ENCODE results near the gene CFAP61.

CFAP61 gene

GRCh38 chr20:20188647-20189046 lies 136.3 kb downstream of the CFAP61 start:
- H3K9me3 ChIP-seq (ENCODE audit: control insufficient read depth, insufficient read depth, low read depth, low read length): no peaks in the 10 kb centered on the region
- ChIA-PET CTCF (interaction anchor here (0.6 kb wide), 1 partner anchor 105 kb away, joined by 3 read pairs; no protein-coding TSS in a partner anchor), POLR2A (interaction anchor here (0.7 kb wide), 1 partner anchor 37 kb away, joined by 4 read pairs; no protein-coding TSS in a partner anchor)
- TF ChIP-seq ZNF175 (tag by site-specific recombination; IDR thresholded peaks at IDR 0.05) (no peak), ZNF701 (tag by site-specific recombination; IDR thresholded peaks at IDR 0.05) (no peak), OVOL3 (tag by site-specific recombination; IDR thresholded peaks at IDR 0.05) (no peak), SALL2 (tag by site-specific recombination; IDR thresholded peaks at IDR 0.05; ENCODE audit: borderline replicate concordance) (no peak), ZNF335 (tag by site-specific recombination; conservative IDR thresholded peaks at IDR 0.05) (no peak), ZNF239 (tag by site-specific recombination; IDR thresholded peaks at IDR 0.05) (no peak), ZNF580 (tag by site-specific recombination; IDR thresholded peaks at IDR 0.05) (no peak), ZNF341 (tag by site-specific recombination; IDR thresholded peaks at IDR 0.05; ENCODE audit: low read depth) (no peak), ZNF433 (tag by site-specific recombination; IDR thresholded peaks at IDR 0.05; ENCODE audit: low read depth) (no peak), ZNF704 (tag by site-specific recombination; IDR thresholded peaks at IDR 0.05) (no peak), KLF10 (tag by site-specific recombination; IDR thresholded peaks at IDR 0.05) (no peak), KLF1 (tag by site-specific recombination; IDR thresholded peaks at IDR 0.05) (no peak), ZNF510 (tag by site-specific recombination; IDR thresholded peaks at IDR 0.05; ENCODE audit: insufficient replicate concordance) (no peak), ZNF280C (tag by site-specific recombination; IDR thresholded peaks at IDR 0.05) (no peak), ZFP37 (tag by site-specific recombination; IDR thresholded peaks at IDR 0.05) (no peak), ZNF23 (tag by site-specific recombination; IDR thresholded peaks at IDR 0.05; ENCODE audit: borderline replicate concordance) (no peak), ZNF324 (tag by site-specific recombination; IDR thresholded peaks at IDR 0.05) (no peak)
- H3K4me3 ChIP-seq (ENCODE audit: low read depth, low read length): no peak overlapping the region
- no peaks in the 10 kb centered on the region for H3K4me1 ChIP-seq (ENCODE audit: control insufficient read depth, insufficient read depth, low read length)
- H3K36me3 ChIP-seq (ENCODE audit: control insufficient read depth in 2 of 2, insufficient read depth in 1 of 2, low read length in 2 of 2): no peaks in the 10 kb centered on the region
- H3K27ac ChIP-seq (ENCODE audit: extremely low read depth, low read depth, low read length): no peak overlapping the region

- ChIA-PET POLR2A (no interaction called here), CTCF (interaction anchor here (1.2 kb wide), 1 partner anchor 45 kb away, joined by 7 read pairs; no protein-coding TSS in a partner anchor)
- no peak for TF ChIP-seq ZNF768 (tag by site-specific recombination; IDR thresholded peaks at IDR 0.05)
- TF ChIP-seq ZFP41 (tag by site-specific recombination; IDR thresholded peaks at IDR 0.05; ENCODE audit: borderline replicate concordance): no peak
- no peak for TF ChIP-seq ZNF76 (tag by site-specific recombination; IDR thresholded peaks at IDR 0.05; ENCODE audit: borderline replicate concordance, low read depth)
- no peak for TF ChIP-seq HOXD13 (CRISPR knock-in tag; IDR thresholded peaks at IDR 0.05; ENCODE audit: borderline replicate concordance)
- no peak for TF ChIP-seq ZNF175 (tag by site-specific recombination; IDR thresholded peaks at IDR 0.05)
- no peak for TF ChIP-seq ZNF645 (tag by site-specific recombination; IDR thresholded peaks at IDR 0.05)
- no peak for TF ChIP-seq ZBTB26 (tag by site-specific recombination; optimal IDR thresholded peaks at IDR 0.05)
- TF ChIP-seq FEZF1 (tag by site-specific recombination; IDR thresholded peaks at IDR 0.05): peak; percentile 32
- TF ChIP-seq EGR2 (tag by site-specific recombination; IDR thresholded peaks at IDR 0.05; ENCODE audit: low read depth): 0 out of 2 replicates have a peak, but pooled peaks have one; percentile 34
- TF ChIP-seq REPIN1 (tag by site-specific recombination; IDR thresholded peaks at IDR 0.05; ENCODE audit: low read depth): no peak
- Histone ChIP-seq H3K9me3 (ENCODE audit: control insufficient read depth, insufficient read depth, low read depth, low read length) (no peaks in the 10 kb centered on the region), H3K4me1 (ENCODE audit: control insufficient read depth, insufficient read depth, low read length) (no peaks in the 10 kb centered on the region), H3K27ac (ENCODE audit: extremely low read depth, low read depth, low read length) (no peak overlapping the region), H3K36me3 (ENCODE audit: control insufficient read depth in 2 of 2, insufficient read depth in 1 of 2, low read length in 2 of 2) (no peaks in the 10 kb centered on the region), H3K4me3 (ENCODE audit: low read depth, low read length) (no peak overlapping the region)
Observed at GRCh38 chr20:20192366-20192765, 140.0 kb downstream of the CFAP61 start.
